ENCODE results near the gene ST6GAL2.

- no peak for TF ChIP-seq NFIC (IDR thresholded peaks at IDR 0.05)
- TF ChIP-seq EGR1 (IDR thresholded peaks at IDR 0.05), result no peak
- TF ChIP-seq RAD21 (IDR thresholded peaks at IDR 0.05; ENCODE audit: low read depth), result no peak
These were observed 36.7 kb downstream of the ST6GAL2 start for GRCh38 chr2:106849253-106849652.

Data from Ishikawa (cell line).